Immature natural killer cell (primary cell): ENCODE measurements around the gene B2M. TPM values are rescaled to one million over a fixed set of nuclear protein-coding genes. Genes with fewer than 3 reads are reported as not detected.
"Not testable (repeated sequence)": the region's sequence is repeated elsewhere in the genome, so short reads cannot be mapped to it uniquely, and the experiment has no call there.

Experiments used
- DNase-seq, 3 donors: peaks; one replicate each; pipeline ENCODE4 v3.0.0; 2022; ENCODE audit warnings: mixed read lengths in 1 of 3
- H3K27ac Mint-ChIP-seq, 6 donors: one replicate each; pipeline ENCODE4 v1.8.0; 2020; ENCODE audit warnings: mixed read lengths in 6 of 6, mild to moderate bottlenecking in 5 of 6, inconsistent platforms in 4 of 6, moderate library complexity in 3 of 6
- H3K27me3 Mint-ChIP-seq, 3 donors: one replicate each; pipeline ENCODE4 v1.8.0; 2020 to 2021; ENCODE audit warnings: low read depth in 3 of 3, mild to moderate bottlenecking in 3 of 3, mixed read lengths in 3 of 3, moderate library complexity in 3 of 3, inconsistent platforms in 1 of 3
- H3K36me3 Mint-ChIP-seq, 3 donors: one replicate each; pipeline ENCODE4 v1.8.0; 2020; ENCODE audit warnings: mixed read lengths in 3 of 3, inconsistent platforms in 2 of 3, mild to moderate bottlenecking in 2 of 3
- H3K4me1 Mint-ChIP-seq, 2 donors: one replicate each; pipeline ENCODE4 v1.8.0; 2020; ENCODE audit warnings: inconsistent platforms in 2 of 2, mild to moderate bottlenecking in 2 of 2, mixed read lengths in 2 of 2, moderate library complexity in 1 of 2
- H3K4me3 Mint-ChIP-seq, 5 donors: one replicate each; pipeline ENCODE4 v1.8.0; 2020; ENCODE audit warnings: mild to moderate bottlenecking in 5 of 5, mixed read lengths in 5 of 5, inconsistent platforms in 3 of 5, moderate library complexity in 3 of 5
- H3K9me3 Mint-ChIP-seq, 6 donors: one replicate each; pipeline ENCODE4 v1.8.0; 2020; ENCODE audit warnings: mild to moderate bottlenecking in 6 of 6, mixed read lengths in 6 of 6, inconsistent platforms in 4 of 6, moderate library complexity in 3 of 6
- polyA plus RNA-seq, 3 donors: library from polyadenylated mRNA; unstranded; fragments of 300-500 nt; fragmentation: Illumina TruSeq; gene quantifications; one replicate each; pipeline ENCODE4 v1.2.3, GENCODE V29; 2021

B2M gene
- polyA plus RNA-seq, 3 donors from 2014 or later: 41,154 to 70,702 (median 45,494) TPM

DNA sequence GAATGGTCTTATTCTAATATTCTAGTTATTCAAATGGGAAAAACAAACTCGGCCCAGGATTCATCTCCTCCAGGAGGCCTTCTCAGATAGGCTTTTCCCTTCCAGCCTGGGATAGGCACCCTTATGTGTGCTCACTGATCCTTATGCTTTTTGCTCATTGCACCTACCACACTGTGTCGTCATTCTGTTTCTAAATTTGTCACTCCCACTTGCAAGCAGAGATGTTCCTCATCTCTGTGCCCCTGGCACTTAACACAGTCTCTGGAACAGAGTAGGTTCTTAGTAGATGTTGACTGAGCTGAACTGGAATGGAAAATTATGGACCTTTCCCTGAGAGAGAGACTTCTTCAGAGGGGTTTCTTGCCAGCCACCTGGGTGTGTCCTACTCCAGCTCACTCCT lies 29.1 kb upstream of the B2M start:
- DNase-seq: no peak
- Mint-ChIP-seq H3K9me3 (peaks cover 25 to 50% (median 37%) of the 10 kb centered on the region in 6 donors), H3K27ac (peak overlapping the region; percentile 89 to 97 (median 96)), H3K4me3 (peak overlapping the region; percentile 74 to 85 (median 78)), H3K36me3 (peaks cover 27 to 38% (median 30%) of the 10 kb centered on the region in 3 donors), H3K27me3 (peaks cover 9 to 20% (median 18%) of the 10 kb centered on the region in 3 donors), H3K4me1 (peaks cover 92 to 100% of the 10 kb centered on the region in 2 donors)

DNA sequence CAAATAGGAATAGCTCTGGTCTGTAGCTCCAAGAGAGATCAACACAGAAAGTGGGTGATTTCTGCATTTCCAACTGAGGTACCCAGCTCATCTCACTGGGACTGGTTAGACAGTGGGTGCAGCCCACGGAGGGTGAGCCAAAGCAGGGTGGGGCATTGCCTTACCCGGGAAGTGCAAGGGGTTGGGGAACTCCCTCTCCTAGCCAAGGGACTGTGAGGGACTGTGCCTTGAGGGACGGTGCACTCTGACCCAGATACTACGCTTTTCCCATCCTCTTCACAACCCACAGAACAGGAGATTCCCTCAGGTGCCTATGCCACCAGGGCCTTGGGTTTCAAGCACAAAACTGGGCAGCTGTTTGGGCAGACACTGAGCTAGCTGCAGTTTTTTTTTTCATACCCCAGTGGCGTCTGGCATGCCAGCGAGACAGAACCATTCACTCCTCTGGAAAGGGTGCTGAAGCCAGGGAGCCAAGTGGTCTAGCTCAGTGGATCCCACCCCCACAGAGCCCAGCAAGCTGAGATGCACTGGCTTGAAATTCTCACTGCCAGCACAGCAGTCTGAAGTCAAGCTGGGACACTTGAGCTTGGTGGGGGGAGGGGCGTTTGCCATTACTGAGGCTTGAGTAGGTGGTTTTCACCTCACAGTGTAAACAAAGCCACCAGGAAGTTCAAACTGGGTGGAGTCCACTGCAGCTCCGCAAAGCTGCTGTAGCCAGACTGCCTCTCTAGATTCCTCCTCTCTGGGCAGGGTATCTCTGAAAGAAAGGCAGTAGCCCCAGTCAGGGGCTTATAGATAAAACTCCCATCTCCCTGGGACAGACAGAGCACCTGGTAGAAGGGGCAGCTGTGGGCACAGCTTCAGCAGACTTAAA lies 28.3 kb upstream of the B2M start:
- H3K36me3 Mint-ChIP-seq: peaks cover 34 to 43% (median 35%) of the 10 kb centered on the region in 3 donors
- H3K4me3 Mint-ChIP-seq: peak overlapping the region; percentile 74 to 85 (median 78)
- H3K27me3 Mint-ChIP-seq: peaks cover 11 to 18% (median 18%) of the 10 kb centered on the region in 3 donors
- peaks cover 32 to 58% (median 43%) of the 10 kb centered on the region in 6 donors for H3K9me3 Mint-ChIP-seq
- peaks cover 90 to 100% of the 10 kb centered on the region in 2 donors for H3K4me1 Mint-ChIP-seq
- peak overlapping the region; percentile 89 to 97 (median 96) for H3K27ac Mint-ChIP-seq
- DNase-seq: peak; percentile 82 to 88 (median 86)

DNA sequence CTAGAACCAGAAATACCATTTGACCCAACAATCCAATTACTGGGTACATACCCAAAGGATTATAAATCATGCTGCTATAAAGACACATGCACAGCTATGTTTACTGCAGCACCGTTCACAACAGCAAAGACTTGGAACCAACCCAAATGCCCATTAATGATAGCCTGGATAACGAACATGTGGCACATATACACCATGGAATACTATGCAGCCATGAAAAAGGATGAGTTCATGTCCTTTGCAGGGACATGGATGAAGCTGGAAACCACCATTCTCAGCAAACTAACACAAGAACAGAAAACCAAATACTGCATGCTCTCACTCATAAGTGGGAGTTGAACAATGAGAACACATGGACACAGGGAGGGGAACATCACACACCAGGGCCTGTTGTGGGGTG lies 22.0 kb upstream of the B2M start:
- H3K36me3 Mint-ChIP-seq: peaks cover 20 to 36% (median 25%) of the 10 kb centered on the region in 3 donors
- H3K27ac Mint-ChIP-seq: peak overlapping the region in 2 of 6 donors; percentile 69 to 71
- peak overlapping the region in 2 of 5 donors; percentile 42 to 61 for H3K4me3 Mint-ChIP-seq

DNA sequence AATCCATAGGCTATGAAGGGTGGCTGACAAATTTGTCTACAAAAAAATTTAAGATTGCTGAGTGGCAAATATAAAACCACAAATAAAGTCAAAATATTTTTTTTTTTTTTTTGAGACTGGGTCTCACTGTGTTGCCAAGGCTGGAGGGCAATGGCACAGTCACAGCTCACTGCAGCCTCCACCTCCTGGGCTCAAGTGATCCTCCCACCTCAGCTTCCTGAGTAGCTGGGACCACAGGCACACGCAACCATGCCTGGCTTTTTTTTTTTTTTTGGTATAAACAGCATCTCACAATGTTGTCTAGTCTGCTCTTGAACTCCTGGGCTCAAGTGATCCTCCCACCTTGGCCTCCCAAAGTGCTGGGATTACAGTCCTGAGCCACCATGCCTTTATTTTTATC lies 21.1 kb upstream of the B2M start:
- Mint-ChIP-seq H3K36me3 (peaks cover 18 to 36% (median 21%) of the 10 kb centered on the region in 3 donors), H3K4me3 (peak overlapping the region in 2 of 5 donors; percentile 38), H3K27ac (peak overlapping the region in 3 of 6 donors; percentile 56 to 67 (median 62)), H3K4me1 (peaks cover 45 to 59% of the 10 kb centered on the region in 2 donors), H3K9me3 (peaks cover 19 to 40% (median 33%) of the 10 kb centered on the region in 6 donors)
- H3K27me3 Mint-ChIP-seq: not testable (repeated sequence)
- peak in 1 of 3 donors; percentile 28 for DNase-seq

More for the DNA sequence above, 22.0 kb upstream of the B2M start:
- H3K4me1 Mint-ChIP-seq: peaks cover 50 to 64% of the 10 kb centered on the region in 2 donors
- not testable (repeated sequence) for DNase-seq, H3K27me3 Mint-ChIP-seq
- H3K9me3 Mint-ChIP-seq: peaks cover 22 to 49% (median 38%) of the 10 kb centered on the region in 6 donors

DNA sequence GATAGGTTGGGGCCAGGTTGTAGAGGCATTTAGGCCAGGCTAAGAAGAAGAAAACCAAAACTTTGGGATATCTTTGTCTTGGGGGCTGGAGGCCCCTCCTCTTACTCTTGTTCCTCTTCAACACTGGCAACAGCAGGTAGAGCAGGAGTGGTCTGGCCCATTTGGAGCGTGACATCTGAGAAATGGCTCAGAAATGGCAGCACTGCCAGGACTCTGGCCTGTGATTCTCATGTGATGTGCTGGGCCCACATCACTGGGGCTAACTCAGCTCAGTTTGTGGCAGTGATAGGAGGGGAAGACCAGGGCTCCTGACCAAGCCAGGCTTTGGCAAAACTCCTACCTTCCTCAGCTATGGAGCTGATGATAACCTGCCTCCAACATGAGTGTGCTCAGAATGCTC lies 18.7 kb upstream of the B2M start:
- H3K4me3 Mint-ChIP-seq: no peak overlapping the region
- peaks cover 0 to 5% (median under 1%) of the 10 kb centered on the region in 3 donors for H3K27me3 Mint-ChIP-seq
- DNase-seq: no peak
- peaks cover 25 to 45% of the 10 kb centered on the region in 2 donors for H3K4me1 Mint-ChIP-seq
- peaks cover 6 to 26% (median 10%) of the 10 kb centered on the region in 3 donors for H3K36me3 Mint-ChIP-seq
- H3K27ac Mint-ChIP-seq: peak overlapping the region in 2 of 6 donors; percentile 43 to 58
- H3K9me3 Mint-ChIP-seq: peaks cover 5 to 18% (median 16%) of the 10 kb centered on the region in 6 donors

DNA sequence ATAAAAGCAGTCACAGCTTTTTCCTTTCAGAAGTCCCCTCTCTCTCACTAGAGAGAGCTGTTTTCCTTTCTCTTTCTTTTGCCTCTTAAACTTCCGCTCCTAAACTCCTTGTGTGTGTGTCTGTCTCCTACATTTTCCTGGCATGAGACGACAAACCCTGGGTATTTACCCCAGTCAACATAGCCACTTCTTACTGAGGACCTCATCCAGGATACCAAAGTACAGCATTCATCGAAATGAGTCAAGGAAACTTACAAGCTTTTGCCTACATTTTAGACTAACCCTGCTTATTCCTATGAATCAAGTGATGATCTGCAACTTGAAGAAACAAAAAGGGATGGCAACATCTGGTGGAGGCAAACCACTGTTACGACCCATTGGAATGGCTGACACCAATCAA lies 16.9 kb upstream of the B2M start:
- Mint-ChIP-seq H3K4me1 (peaks cover 15 to 33% of the 10 kb centered on the region in 2 donors), H3K27ac (peak overlapping the region in 4 of 6 donors; percentile 24 to 71 (median 40)), H3K27me3 (peaks cover 0 to 5% (median 2%) of the 10 kb centered on the region in 3 donors), H3K36me3 (peaks cover 0 to 12% (median 0%) of the 10 kb centered on the region in 3 donors), H3K4me3 (no peak overlapping the region), H3K9me3 (peaks cover 0 to 1% (median under 1%) of the 10 kb centered on the region in 6 donors)
- DNase-seq: no peak

DNA sequence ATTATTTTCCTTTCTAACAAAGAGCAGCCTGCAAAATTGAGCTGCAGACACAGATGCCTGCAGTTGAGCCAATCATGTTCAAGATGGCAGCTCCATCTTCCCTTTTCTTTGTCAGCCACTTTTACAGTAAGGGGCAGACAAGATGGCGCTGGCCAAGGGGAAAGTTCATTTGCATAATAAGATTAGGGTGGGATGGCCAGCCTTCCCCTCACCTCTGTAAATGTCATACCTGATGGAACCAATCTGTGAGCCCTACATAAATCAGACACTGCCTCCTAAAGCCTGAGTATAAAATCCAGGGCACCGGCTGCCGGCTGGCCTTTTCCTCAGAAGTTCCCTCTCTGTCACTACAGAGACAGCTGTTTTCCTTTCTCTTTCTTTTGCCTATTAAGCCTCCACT lies 16.0 kb upstream of the B2M start:
- Mint-ChIP-seq H3K9me3 (no peaks in the 10 kb centered on the region), H3K27me3 (peaks cover 0 to 5% (median 2%) of the 10 kb centered on the region in 3 donors), H3K36me3 (peaks cover 0 to 12% (median 0%) of the 10 kb centered on the region in 3 donors), H3K4me3 (no peak overlapping the region), H3K4me1 (peaks cover 12 to 29% of the 10 kb centered on the region in 2 donors), H3K27ac (peak overlapping the region in 4 of 6 donors; percentile 21 to 56 (median 40))
- DNase-seq: no peak

DNA sequence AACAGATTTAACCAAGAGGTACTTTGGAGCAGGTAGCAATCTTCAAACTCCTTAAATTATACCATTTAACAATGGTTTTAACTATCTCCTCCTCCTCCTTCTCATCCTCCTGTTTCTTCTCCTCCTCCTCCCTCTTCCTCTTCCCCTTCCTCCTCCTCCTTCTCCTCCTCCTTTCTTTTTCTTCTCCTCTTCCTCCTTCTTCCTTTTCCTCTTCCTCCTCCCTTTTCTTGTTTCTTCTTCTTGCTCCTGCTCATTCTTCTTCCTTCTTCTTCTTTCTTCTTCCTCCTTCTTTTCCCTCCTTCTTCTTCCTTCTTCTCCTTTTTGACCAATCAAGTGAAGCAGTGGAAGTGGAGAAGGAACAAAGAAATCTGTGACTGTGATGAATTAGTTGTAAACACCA lies 14.3 kb upstream of the B2M start:
- Mint-ChIP-seq H3K9me3 (peaks cover 0 to 7% (median 2%) of the 10 kb centered on the region in 6 donors), H3K36me3 (peaks cover 1 to 21% (median 4%) of the 10 kb centered on the region in 3 donors), H3K4me1 (peaks cover 12 to 28% of the 10 kb centered on the region in 2 donors), H3K27ac (peak overlapping the region in 5 of 6 donors; percentile 3 to 83 (median 56)), H3K4me3 (no peak overlapping the region), H3K27me3 (peaks cover 0 to 8% (median 2%) of the 10 kb centered on the region in 3 donors)
- DNase-seq: no peak

DNA sequence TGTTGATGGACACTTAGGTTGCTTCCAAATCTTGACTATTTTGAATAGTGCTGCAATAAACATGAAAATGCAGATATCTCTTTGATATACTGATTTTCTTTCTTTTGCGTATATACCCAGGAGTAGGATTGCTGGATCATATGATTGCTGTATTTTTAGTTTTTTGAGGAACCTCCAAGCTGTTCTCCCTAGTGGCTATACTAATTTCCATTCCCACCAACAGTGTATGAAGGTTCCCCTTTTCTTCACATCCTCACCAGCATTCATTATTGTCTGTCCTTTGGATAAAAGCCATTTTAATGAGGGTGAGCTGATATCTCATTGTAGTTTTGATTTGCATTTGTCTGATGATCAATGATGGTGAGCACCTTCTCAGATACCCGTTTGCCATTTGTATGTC lies 12.7 kb upstream of the B2M start:
- H3K4me3 Mint-ChIP-seq: no peak overlapping the region

DNA sequence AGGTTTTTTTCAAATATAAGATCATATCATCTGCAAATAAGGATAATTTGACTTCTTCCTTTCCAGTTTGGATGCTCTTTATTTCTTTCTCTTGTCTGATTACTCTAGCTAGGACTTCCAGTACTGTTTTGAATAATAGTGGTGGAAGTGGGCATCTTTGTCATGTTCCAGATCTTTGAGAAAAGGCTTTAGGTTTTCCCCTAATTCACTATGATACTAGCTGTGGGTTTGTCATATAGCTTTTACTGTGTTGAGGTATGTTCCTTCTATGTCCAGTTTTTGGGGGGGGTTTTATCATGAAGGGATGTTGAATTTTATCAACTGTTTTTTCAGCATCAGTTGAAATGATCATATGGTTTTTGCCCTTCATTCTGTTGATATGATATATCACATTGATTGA lies 10.6 kb upstream of the B2M start:
- not testable (repeated sequence) for H3K27me3 Mint-ChIP-seq, DNase-seq, H3K4me3 Mint-ChIP-seq, H3K27ac Mint-ChIP-seq
- peaks cover 11 to 20% of the 10 kb centered on the region in 2 donors for H3K4me1 Mint-ChIP-seq
- peaks cover 15 to 20% (median 19%) of the 10 kb centered on the region in 3 donors for H3K36me3 Mint-ChIP-seq
- peaks cover 0 to 23% (median 12%) of the 10 kb centered on the region in 6 donors for H3K9me3 Mint-ChIP-seq

More for the DNA sequence above, 12.7 kb upstream of the B2M start:
- H3K27me3 Mint-ChIP-seq: peaks cover 0 to 8% (median 2%) of the 10 kb centered on the region in 3 donors
- peaks cover 10 to 28% (median 11%) of the 10 kb centered on the region in 3 donors for H3K36me3 Mint-ChIP-seq
- peaks cover 15 to 32% of the 10 kb centered on the region in 2 donors for H3K4me1 Mint-ChIP-seq
- no peak overlapping the region for H3K27ac Mint-ChIP-seq
- peaks cover 0 to 19% (median 10%) of the 10 kb centered on the region in 6 donors for H3K9me3 Mint-ChIP-seq
- no peak for DNase-seq

DNA sequence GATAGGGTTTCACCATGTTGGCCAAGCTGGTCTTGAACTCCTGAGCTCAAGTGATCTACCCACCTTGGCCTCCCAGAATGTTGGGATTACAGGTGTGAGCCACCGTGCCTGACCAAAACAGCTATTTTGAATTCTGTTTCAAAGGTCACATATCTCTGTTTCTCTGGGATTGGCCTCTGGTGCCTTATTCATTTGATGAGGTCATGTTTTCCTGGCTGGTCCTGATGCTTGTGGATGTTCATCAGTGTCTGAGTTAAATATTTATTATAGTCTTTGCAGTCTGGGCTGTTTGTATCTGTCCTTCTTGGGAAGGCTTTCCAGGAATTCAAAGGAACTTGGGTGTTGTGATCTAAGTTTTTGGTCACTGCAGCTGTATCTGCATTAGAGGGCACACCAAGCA lies 5.3 kb upstream of the B2M start:
- DNase-seq: no peak
- H3K27ac Mint-ChIP-seq: peak overlapping the region in 1 of 6 donors; percentile 35
- H3K9me3 Mint-ChIP-seq: peaks cover 0 to 19% (median 11%) of the 10 kb centered on the region in 6 donors
- no peak overlapping the region for H3K4me3 Mint-ChIP-seq
- peaks cover under 1 to 10% (median 6%) of the 10 kb centered on the region in 3 donors for H3K27me3 Mint-ChIP-seq
- H3K4me1 Mint-ChIP-seq: peaks cover 30 to 45% of the 10 kb centered on the region in 2 donors
- H3K36me3 Mint-ChIP-seq: peaks cover 18 to 25% (median 24%) of the 10 kb centered on the region in 3 donors

DNA sequence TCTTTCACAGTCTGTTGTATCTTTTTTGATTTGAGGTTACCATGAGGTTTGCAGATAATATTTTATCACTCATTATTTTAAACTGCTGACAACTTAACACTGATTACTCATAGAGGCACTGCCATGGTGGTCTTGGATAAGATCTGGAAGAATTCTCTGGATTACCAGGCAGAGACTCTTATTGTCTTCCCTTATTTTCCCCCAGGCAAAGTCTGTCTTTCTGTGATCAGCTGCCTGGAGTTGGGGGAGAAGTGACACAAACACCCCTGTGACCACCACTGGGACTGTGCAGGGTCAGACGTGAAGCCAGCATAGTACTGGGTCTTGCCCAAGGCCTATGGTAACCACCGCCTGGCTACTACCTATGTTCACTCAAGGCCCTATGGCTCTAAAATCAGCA lies 4.9 kb upstream of the B2M start:
- Mint-ChIP-seq H3K27ac (peak overlapping the region in 1 of 6 donors; percentile 35), H3K9me3 (peaks cover 0 to 19% (median 11%) of the 10 kb centered on the region in 6 donors), H3K4me3 (no peak overlapping the region), H3K27me3 (peaks cover 5 to 14% (median 10%) of the 10 kb centered on the region in 3 donors), H3K36me3 (peaks cover 22 to 27% (median 23%) of the 10 kb centered on the region in 3 donors), H3K4me1 (peaks cover 32 to 47% of the 10 kb centered on the region in 2 donors)
- DNase-seq: no peak

DNA sequence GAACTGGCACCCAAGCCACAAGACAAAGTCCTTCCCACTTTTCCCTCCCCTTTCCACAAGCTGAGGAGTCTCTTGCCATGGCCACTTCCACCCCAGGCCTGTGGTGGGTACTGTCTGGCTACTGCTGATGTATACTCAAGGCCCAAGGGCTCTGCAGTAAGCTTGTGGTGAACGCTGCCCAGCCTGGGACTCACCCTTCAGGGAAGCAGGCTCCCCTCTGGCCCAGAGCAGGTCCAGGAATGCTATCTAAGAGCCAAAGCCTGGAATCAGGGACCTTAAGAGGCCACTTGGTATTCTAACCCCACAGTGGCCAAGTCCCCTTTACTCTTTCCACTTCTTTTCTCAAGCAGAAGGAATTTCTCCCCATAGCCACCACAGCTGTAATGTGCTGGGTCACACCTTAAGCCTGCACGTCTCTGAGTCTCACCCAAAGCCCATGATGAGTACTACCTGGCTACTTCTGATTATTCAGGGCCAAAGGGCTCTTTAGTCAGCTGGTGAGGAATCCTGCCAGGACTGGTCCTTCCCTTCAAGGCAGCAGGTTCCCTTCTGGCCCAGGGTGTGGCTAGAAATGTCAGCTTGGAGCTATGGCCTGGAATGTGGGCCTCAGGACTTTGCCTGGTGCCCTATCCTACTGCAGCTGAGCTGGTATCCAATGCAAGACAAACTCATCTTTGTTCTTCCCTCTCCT lies 4.2 kb upstream of the B2M start:
- Mint-ChIP-seq H3K27ac (peak overlapping the region in 1 of 6 donors; percentile 62), H3K36me3 (peaks cover 20 to 32% (median 26%) of the 10 kb centered on the region in 3 donors)

More for the DNA sequence above, 4.2 kb upstream of the B2M start:
- Mint-ChIP-seq H3K27me3 (peaks cover 12 to 21% (median 17%) of the 10 kb centered on the region in 3 donors), H3K4me3 (no peak overlapping the region), H3K4me1 (peaks cover 29 to 42% of the 10 kb centered on the region in 2 donors), H3K9me3 (peaks cover 0 to 16% (median 7%) of the 10 kb centered on the region in 6 donors)
- no peak for DNase-seq
